Measurements from ENCODE around the gene SMARCAD1.
"Not testable (repeated sequence)": the region's sequence is repeated elsewhere in the genome, so short reads cannot be mapped to it uniquely, and the experiment has no call there.

Gene SMARCAD1

GRCh38 chr4:94329933-94330332, 122.3 kb downstream of the SMARCAD1 start:
- H3K4me3 ChIP-seq (ENCODE audit: low read depth, low read length) = no peak overlapping the region
- TF ChIP-seq, protein P1, sequence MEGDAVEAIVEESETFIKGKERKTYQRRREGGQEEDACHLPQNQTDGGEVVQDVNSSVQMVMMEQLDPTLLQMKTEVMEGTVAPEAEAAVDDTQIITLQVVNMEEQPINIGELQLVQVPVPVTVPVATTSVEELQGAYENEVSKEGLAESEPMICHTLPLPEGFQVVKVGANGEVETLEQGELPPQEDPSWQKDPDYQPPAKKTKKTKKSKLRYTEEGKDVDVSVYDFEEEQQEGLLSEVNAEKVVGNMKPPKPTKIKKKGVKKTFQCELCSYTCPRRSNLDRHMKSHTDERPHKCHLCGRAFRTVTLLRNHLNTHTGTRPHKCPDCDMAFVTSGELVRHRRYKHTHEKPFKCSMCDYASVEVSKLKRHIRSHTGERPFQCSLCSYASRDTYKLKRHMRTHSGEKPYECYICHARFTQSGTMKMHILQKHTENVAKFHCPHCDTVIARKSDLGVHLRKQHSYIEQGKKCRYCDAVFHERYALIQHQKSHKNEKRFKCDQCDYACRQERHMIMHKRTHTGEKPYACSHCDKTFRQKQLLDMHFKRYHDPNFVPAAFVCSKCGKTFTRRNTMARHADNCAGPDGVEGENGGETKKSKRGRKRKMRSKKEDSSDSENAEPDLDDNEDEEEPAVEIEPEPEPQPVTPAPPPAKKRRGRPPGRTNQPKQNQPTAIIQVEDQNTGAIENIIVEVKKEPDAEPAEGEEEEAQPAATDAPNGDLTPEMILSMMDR (IDR thresholded peaks at IDR 0.05; ENCODE audit: insufficient read depth, low read length, missing control alignments) = no peak
- POLR2A ChIA-PET = no interaction called here
- CTCF ChIA-PET = no interaction called here
- no peak for DNase-seq (ENCODE audit: low read depth, low spot score)

- H3K4me3 ChIP-seq (ENCODE audit: low read depth, low read length) = no peak overlapping the region
- TF ChIP-seq, protein P1 (IDR thresholded peaks at IDR 0.05; ENCODE audit: insufficient read depth, low read length, missing control alignments) = peak; percentile 19
- CTCF ChIA-PET = interaction anchor here (0.7 to 3.6 kb wide), 7 partner anchors 8 to 792 kb away, joined by 3 to 21 read pairs (median 3); no protein-coding TSS in a partner anchor
- no peak for DNase-seq (ENCODE audit: low read depth, low spot score)
- POLR2A ChIA-PET = no interaction called here
Measured at GRCh38 chr4:94332983-94333590, 125.4 kb downstream of the SMARCAD1 start.

DNA sequence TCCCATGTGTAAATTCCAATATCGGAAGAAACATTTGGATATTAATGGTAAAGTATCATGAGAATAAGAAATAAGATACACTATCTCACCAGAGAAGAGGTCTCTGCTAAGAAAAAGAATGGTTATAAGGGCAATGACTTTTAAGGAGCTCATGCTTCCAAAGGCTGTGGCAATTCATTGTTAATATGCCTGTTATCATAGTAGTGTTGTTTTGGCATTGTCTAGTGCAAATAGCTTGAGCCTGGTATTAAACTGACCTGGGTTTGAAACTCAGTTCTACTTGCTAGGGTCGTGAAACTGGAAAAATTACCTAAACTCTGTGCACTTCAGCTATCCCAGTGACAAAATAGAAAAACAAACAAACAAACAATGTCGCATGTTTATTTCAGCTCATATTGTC, 126.2 kb downstream of the SMARCAD1 start:
- no peak overlapping the region for H3K4me3 ChIP-seq (ENCODE audit: low read depth, low read length)
- ChIA-PET CTCF (interaction anchor here (0.7 to 3.6 kb wide), 6 partner anchors 10 to 791 kb away, joined by 3 to 21 read pairs (median 4); no protein-coding TSS in a partner anchor), POLR2A (no interaction called here)
- TF ChIP-seq, protein P1 (IDR thresholded peaks at IDR 0.05; ENCODE audit: insufficient read depth, low read length, missing control alignments) = no peak
- no peak for DNase-seq (ENCODE audit: low read depth, low spot score)

GRCh38 chr4:94334476-94334875, 126.8 kb downstream of the SMARCAD1 start:
- TF ChIP-seq, protein P1 (IDR thresholded peaks at IDR 0.05; ENCODE audit: insufficient read depth, low read length, missing control alignments) = no peak
- DNase-seq (ENCODE audit: low read depth, low spot score) = no peak
- H3K4me3 ChIP-seq (ENCODE audit: low read depth, low read length) = no peak overlapping the region
- POLR2A ChIA-PET = no interaction called here
- CTCF ChIA-PET = interaction anchor here (1.1 to 3.6 kb wide), 2 partner anchors 31 to 55 kb away, joined by 3 to 21 read pairs; no protein-coding TSS in a partner anchor

GRCh38 chr4:94334962-94335361, 127.3 kb downstream of the SMARCAD1 start:
- ChIA-PET CTCF (interaction anchor here (3.6 kb wide), 1 partner anchor 55 kb away, joined by 21 read pairs; no protein-coding TSS in a partner anchor), POLR2A (no interaction called here)
- no peak for DNase-seq (ENCODE audit: low read depth, low spot score)
- H3K4me3 ChIP-seq (ENCODE audit: low read depth, low read length) = no peak overlapping the region
- TF ChIP-seq, protein P1 (IDR thresholded peaks at IDR 0.05; ENCODE audit: insufficient read depth, low read length, missing control alignments) = no peak

DNA sequence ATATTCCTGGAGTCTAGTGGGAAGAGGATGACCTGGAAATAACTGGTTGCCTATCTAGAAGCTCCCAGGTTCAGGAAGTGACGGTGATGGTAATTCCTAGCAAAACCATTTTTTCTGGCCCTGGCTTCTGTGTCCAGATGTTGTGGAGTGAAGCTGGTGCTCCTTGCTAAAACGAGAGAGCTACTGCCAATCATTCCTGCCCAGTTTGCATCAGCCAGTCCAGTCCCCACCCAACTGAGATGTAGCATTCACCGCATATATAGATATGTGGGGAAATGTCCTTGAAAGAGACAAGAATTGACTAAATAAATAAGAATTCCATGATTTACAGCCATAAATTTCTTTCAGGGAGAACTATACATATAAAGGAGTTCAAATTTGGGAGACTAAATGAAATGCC, 128.6 kb downstream of the SMARCAD1 start:
- ChIA-PET POLR2A (no interaction called here), CTCF (interaction anchor here (0.9 to 1.1 kb wide), 3 partner anchors 53 to 257 kb away, joined by 3 read pairs; no protein-coding TSS in a partner anchor)
- H3K4me3 ChIP-seq (ENCODE audit: low read depth, low read length) = no peak overlapping the region
- TF ChIP-seq, protein P1 (IDR thresholded peaks at IDR 0.05; ENCODE audit: insufficient read depth, low read length, missing control alignments) = no peak
- DNase-seq (ENCODE audit: low read depth, low spot score) = no peak

GRCh38 chr4:94336791-94337190, 129.1 kb downstream of the SMARCAD1 start:
- DNase-seq (ENCODE audit: low read depth, low spot score); POLR2A ChIA-PET; H3K4me3 ChIP-seq (ENCODE audit: low read depth, low read length): not testable (repeated sequence)
- CTCF ChIA-PET = interaction anchor here (0.9 to 1.1 kb wide), 3 partner anchors 53 to 256 kb away, joined by 3 read pairs; no protein-coding TSS in a partner anchor

Data from AG04449 (cell line).